ENCODE measurements around the gene SURF1.

- TF ChIP-seq EZH2 (IDR thresholded peaks at IDR 0.05) (no peak), POLR2AphosphoS5 (IDR thresholded peaks at IDR 0.05; ENCODE audit: borderline replicate concordance, low read depth, low read length) (no peak)
Measured at GRCh38 chr9:133404454-133405002, 48.2 kb upstream of the SURF1 start.
